ENCODE results near the gene SPEM3.

GRCh38 chr17:7403727-7403976, 25.0 kb upstream of the SPEM3 start:
- no peak for TF ChIP-seq CTCF (IDR thresholded peaks at IDR 0.05)
- no peak for TF ChIP-seq POLR2A (IDR thresholded peaks at IDR 0.05)
- TF ChIP-seq EP300 (IDR thresholded peaks at IDR 0.05) = no peak
